Ascending aorta (tissue), 2 donors: Measurements from ENCODE around the gene NQO2. TPM values are rescaled to one million over a fixed set of nuclear protein-coding genes. Genes with fewer than 3 reads are reported as not detected.

Source experiments
- DNase-seq, 2 donors: peaks; one replicate each; pipeline ENCODE4 v3.0.0-alpha.2; 2019; ENCODE audit warnings: low spot score in 2 of 2
- H3K27ac ChIP-seq, 2 donors: fragments of 200-600 bp; sonication (generic); one replicate each; pipeline ENCODE4 v1.5.1; 2016 to 2017; ENCODE audit warnings: mild to moderate bottlenecking in 1 of 2
- H3K27me3 ChIP-seq: fragments of 200-600 bp; sonication (generic); one replicate; pipeline ENCODE4 v1.5.1; 2017
- H3K36me3 ChIP-seq, 2 donors: fragments of 200-600 bp; sonication (generic); one replicate each; pipeline ENCODE4 v1.5.1; 2016
- H3K4me1 ChIP-seq, 2 donors: fragments of 200-600 bp; sonication (generic); one replicate each; pipeline ENCODE4 v1.5.1; 2016 to 2017; ENCODE audit warnings: mild to moderate bottlenecking in 1 of 2
- H3K4me3 ChIP-seq, 2 donors: fragments of 200-600 bp; sonication (generic); one replicate each; pipeline ENCODE4 v1.5.1; 2016 to 2017; ENCODE audit warnings: mild to moderate bottlenecking in 1 of 2
- H3K9me3 ChIP-seq, 2 donors: fragments of 200-600 bp; sonication (generic); one replicate each; pipeline ENCODE4 v1.5.1; 2016
- CTCF ChIP-seq, 3 experiments: fragments of 200-600 bp in 2 of 3; fragments of 450-650 bp in 1 of 3; sonication (generic) in 2 of 3; IDR thresholded peaks; one replicate each; pipeline ENCODE4 v1.5.1; 2016 to 2019; ENCODE audit warnings: antibody characterized with exemption in 3 of 3, mild to moderate bottlenecking in 1 of 3, moderate library complexity in 1 of 3
- intact Hi-C: fragments of 100-400 bp; cut with DNase I; formaldehyde crosslinking; loops from one replicate; pipeline ENCODE4 v1.15.1; 2023
- total RNA-seq: library from RNA; depleted of rRNA; stranded (reverse); fragments of >200 nt; gene quantifications from one replicate; pipeline ENCODE4 v1.1.0, GENCODE V29; 2016

Gene NQO2
- total RNA-seq, 1 donor from 2014 or later = 7.7 TPM

- Histone ChIP-seq H3K27me3 (no peaks in the 10 kb centered on the region), H3K36me3 (no peaks in the 10 kb centered on the region), H3K4me3 (no peak overlapping the region), H3K27ac (no peak overlapping the region), H3K4me1 (peaks cover 0 to 11% of the 10 kb centered on the region in 2 donors), H3K9me3 (no peaks in the 10 kb centered on the region)
- no peak for TF ChIP-seq CTCF (IDR thresholded peaks at IDR 0.05)
- peak in 1 of 2 donors; percentile 37 for DNase-seq
- intact Hi-C loops = loop anchor here (5.0 kb wide), 1 partner anchor 126 kb away; no protein-coding TSS in a partner anchor
Measured at GRCh38 chr6:2973676-2974075, 26.0 kb upstream of the NQO2 start.

- peaks cover 0 to 3% of the 10 kb centered on the region in 2 donors for H3K4me1 ChIP-seq
- H3K4me3 ChIP-seq = no peak overlapping the region
- no peaks in the 10 kb centered on the region for H3K36me3 ChIP-seq
- no peaks in the 10 kb centered on the region for H3K27me3 ChIP-seq
- no peak overlapping the region for H3K27ac ChIP-seq
- no peaks in the 10 kb centered on the region for H3K9me3 ChIP-seq
- TF ChIP-seq CTCF (IDR thresholded peaks at IDR 0.05) = no peak
- DNase-seq = no peak
- intact Hi-C loops = no loop called here
Measured at GRCh38 chr6:2976060-2976459, 23.6 kb upstream of the NQO2 start.

- Histone ChIP-seq H3K27ac (no peak overlapping the region), H3K27me3 (no peaks in the 10 kb centered on the region), H3K4me1 (peaks cover 2 to 5% of the 10 kb centered on the region in 2 donors), H3K4me3 (no peak overlapping the region), H3K9me3 (no peaks in the 10 kb centered on the region), H3K36me3 (no peaks in the 10 kb centered on the region)
- no peak for TF ChIP-seq CTCF (IDR thresholded peaks at IDR 0.05)
- DNase-seq = no peak
- intact Hi-C loops = no loop called here
Measured at GRCh38 chr6:2976571-2977085, 23.1 kb upstream of the NQO2 start.

- intact Hi-C loops = no loop called here
- Histone ChIP-seq H3K4me1 (peaks cover 6% of the 10 kb centered on the region in 2 donors), H3K9me3 (no peaks in the 10 kb centered on the region), H3K36me3 (no peaks in the 10 kb centered on the region), H3K27ac (no peak overlapping the region), H3K27me3 (no peaks in the 10 kb centered on the region), H3K4me3 (no peak overlapping the region)
- TF ChIP-seq CTCF (IDR thresholded peaks at IDR 0.05) = no peak
- DNase-seq = no peak
Measured at GRCh38 chr6:2977290-2977689, 22.4 kb upstream of the NQO2 start.

GRCh38 chr6:2977799-2978590 lies 21.7 kb upstream of the NQO2 start:
- Histone ChIP-seq H3K9me3 (no peaks in the 10 kb centered on the region), H3K27me3 (no peaks in the 10 kb centered on the region), H3K36me3 (no peaks in the 10 kb centered on the region), H3K4me3 (no peak overlapping the region), H3K4me1 (peaks cover 10 to 11% of the 10 kb centered on the region in 2 donors), H3K27ac (no peak overlapping the region)
- TF ChIP-seq CTCF (IDR thresholded peaks at IDR 0.05) = no peak
- DNase-seq = no peak
- intact Hi-C loops = no loop called here
